ENCODE data around the gene RPL19.

DNA sequence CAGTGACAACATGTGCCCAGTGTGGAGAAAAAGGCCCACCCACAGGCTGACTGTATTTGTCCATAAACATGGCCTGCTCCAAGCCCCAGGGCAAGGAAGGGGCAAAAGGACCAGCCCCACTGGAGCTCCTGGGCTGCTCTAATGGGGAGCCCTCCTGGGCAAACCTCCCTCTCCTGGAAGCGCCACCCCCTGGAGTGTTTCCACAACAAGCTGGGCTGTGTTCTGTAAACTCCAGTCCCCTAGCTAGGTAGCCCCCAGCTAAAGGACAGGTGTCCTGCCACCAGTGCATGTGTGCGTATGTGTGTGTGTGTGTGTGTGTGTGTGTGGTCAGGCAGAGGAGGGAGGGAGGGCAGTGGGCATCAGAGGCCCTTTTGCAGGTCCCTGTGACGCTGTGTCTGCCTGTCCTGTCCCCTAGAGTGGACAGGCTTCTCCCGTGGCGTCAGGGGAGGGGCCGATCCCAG, 36.9 kb downstream of the RPL19 start:
- TF ChIP-seq, protein P1, sequence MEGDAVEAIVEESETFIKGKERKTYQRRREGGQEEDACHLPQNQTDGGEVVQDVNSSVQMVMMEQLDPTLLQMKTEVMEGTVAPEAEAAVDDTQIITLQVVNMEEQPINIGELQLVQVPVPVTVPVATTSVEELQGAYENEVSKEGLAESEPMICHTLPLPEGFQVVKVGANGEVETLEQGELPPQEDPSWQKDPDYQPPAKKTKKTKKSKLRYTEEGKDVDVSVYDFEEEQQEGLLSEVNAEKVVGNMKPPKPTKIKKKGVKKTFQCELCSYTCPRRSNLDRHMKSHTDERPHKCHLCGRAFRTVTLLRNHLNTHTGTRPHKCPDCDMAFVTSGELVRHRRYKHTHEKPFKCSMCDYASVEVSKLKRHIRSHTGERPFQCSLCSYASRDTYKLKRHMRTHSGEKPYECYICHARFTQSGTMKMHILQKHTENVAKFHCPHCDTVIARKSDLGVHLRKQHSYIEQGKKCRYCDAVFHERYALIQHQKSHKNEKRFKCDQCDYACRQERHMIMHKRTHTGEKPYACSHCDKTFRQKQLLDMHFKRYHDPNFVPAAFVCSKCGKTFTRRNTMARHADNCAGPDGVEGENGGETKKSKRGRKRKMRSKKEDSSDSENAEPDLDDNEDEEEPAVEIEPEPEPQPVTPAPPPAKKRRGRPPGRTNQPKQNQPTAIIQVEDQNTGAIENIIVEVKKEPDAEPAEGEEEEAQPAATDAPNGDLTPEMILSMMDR (IDR thresholded peaks at IDR 0.05), result no peak
- no peak for TF ChIP-seq POLR2A (IDR thresholded peaks at IDR 0.05)
- no peak for TF ChIP-seq POLR2AphosphoS5 (IDR thresholded peaks at IDR 0.05)
